ENCODE data around the gene NFIX. TPM values are rescaled to one million over a fixed set of nuclear protein-coding genes. Genes with fewer than 3 reads are reported as not detected.
A peak's percentile ranks its signal among the peaks of the same experiment; 100 is the strongest.

The NFIX gene
- polyA plus RNA-seq, 1 donor (not counting 4 experiments of a cell fraction or from before 2014, with no cell fraction given) = 5.2 TPM

- no peaks in the 10 kb centered on the region for H3K79me2 ChIP-seq (ENCODE audit: control insufficient read depth, insufficient read depth, low read length)
- H3K4me2 ChIP-seq (ENCODE audit: control insufficient read depth, extremely low read depth, insufficient read depth, low read depth, low read length) = no peak overlapping the region
- H3K27me3 ChIP-seq (ENCODE audit: control insufficient read depth, extremely low read depth, insufficient read depth, low read length) = no peaks in the 10 kb centered on the region
- no peak overlapping the region for H3K4me3 ChIP-seq (ENCODE audit: control insufficient read depth in 2 of 3, extremely low read depth in 1 of 3, insufficient read depth in 2 of 3, low read depth in 1 of 3, low read length in 3 of 3)
- no peaks in the 10 kb centered on the region for H4K20me1 ChIP-seq (ENCODE audit: control insufficient read depth, extremely low read depth, insufficient read depth, low read length)
- no peaks in the 10 kb centered on the region for H3K9me3 ChIP-seq (ENCODE audit: control insufficient read depth, low read depth, low read length)
- TF ChIP-seq EZH2 (IDR thresholded peaks at IDR 0.05; ENCODE audit: low read length) (no peak), CTCF (optimal IDR thresholded peaks at IDR 0.05 in 1 of 3, IDR thresholded peaks at IDR 0.05 in 1 of 3, conservative IDR thresholded peaks at IDR 0.05 in 1 of 3; ENCODE audit: extremely low read depth in 1 of 3, insufficient read depth in 2 of 3, low read length in 3 of 3) (no peak)
- H3K9me1 ChIP-seq (ENCODE audit: control insufficient read depth, extremely low read depth, insufficient read depth, low read length) = no peaks in the 10 kb centered on the region
- H2AFZ ChIP-seq (ENCODE audit: control insufficient read depth, low read length) = no peak overlapping the region
- H3K4me1 ChIP-seq (ENCODE audit: control insufficient read depth, extremely low read depth, insufficient read depth, low read length) = no peaks in the 10 kb centered on the region
- FAIRE-seq = no peak
- no peak for DNase-seq (ENCODE audit: low read depth, low spot score)
- H3K27ac ChIP-seq (ENCODE audit: control insufficient read depth, insufficient read depth, low read length) = no peak overlapping the region
- H3K36me3 ChIP-seq (ENCODE audit: control insufficient read depth in 2 of 2, extremely low read depth in 1 of 2, insufficient read depth in 2 of 2, low read length in 2 of 2) = peaks cover 6% of the 10 kb centered on the region in 2 experiments
- dilution Hi-C loops (cut with MboI; ENCODE audit: extremely low pct_ligation_motif_present, low sequenced_read_pairs) = no loop called here
- no peak overlapping the region for H3K9ac ChIP-seq (ENCODE audit: control insufficient read depth, extremely low read depth, insufficient read depth, low read length)
These were observed 92.7 kb downstream of the NFIX start for GRCh38 chr19:13087795-13088537.

DNA sequence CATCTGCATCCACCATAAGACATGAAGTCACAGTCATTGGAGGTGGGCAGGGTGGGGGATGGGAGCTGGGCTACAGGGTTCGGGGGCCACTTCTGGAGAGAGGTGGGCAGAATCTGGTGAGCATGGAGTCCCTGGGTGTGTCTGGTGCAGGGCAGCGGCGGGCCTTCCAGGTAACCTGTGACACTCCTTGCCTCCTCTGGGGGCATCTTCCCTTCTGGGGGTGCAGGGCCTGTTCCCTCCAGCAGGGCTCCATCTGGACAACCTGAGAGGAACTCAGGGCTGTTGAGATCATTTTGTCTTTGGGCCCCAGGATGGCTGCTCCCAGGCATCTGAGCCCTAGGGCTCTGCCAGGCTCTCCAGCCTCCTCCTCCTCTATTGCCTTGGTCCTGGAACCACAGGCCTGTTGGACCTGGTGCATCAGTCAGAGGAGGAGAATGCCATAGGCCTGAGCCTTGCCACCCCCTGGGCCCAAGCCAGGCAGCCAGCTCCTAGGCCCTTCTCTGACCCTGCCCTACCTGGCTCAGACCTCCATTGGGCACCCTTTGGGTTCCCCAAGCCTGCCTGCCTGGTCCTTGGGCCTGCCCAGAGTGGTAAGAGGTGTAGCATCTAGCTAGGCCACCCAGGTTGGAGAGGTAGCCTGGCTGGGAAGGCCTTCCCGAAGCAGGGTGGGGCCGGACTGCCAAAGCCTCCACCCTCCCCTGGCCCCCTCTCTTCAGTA, 94.0 kb downstream of the NFIX start:
- Histone ChIP-seq H3K27ac (ENCODE audit: control insufficient read depth, insufficient read depth, low read length) (no peak overlapping the region), H3K4me2 (ENCODE audit: control insufficient read depth, extremely low read depth, insufficient read depth, low read depth, low read length) (no peak overlapping the region), H3K4me1 (ENCODE audit: control insufficient read depth, extremely low read depth, insufficient read depth, low read length) (no peaks in the 10 kb centered on the region), H3K9me3 (ENCODE audit: control insufficient read depth, low read depth, low read length) (no peaks in the 10 kb centered on the region), H3K4me3 (ENCODE audit: control insufficient read depth in 2 of 3, extremely low read depth in 1 of 3, insufficient read depth in 2 of 3, low read depth in 1 of 3, low read length in 3 of 3) (no peak overlapping the region), H3K9me1 (ENCODE audit: control insufficient read depth, extremely low read depth, insufficient read depth, low read length) (no peaks in the 10 kb centered on the region), H3K79me2 (ENCODE audit: control insufficient read depth, insufficient read depth, low read length) (no peaks in the 10 kb centered on the region), H3K9ac (ENCODE audit: control insufficient read depth, extremely low read depth, insufficient read depth, low read length) (no peak overlapping the region), H4K20me1 (ENCODE audit: control insufficient read depth, extremely low read depth, insufficient read depth, low read length) (no peaks in the 10 kb centered on the region), H3K27me3 (ENCODE audit: control insufficient read depth, extremely low read depth, insufficient read depth, low read length) (no peaks in the 10 kb centered on the region), H2AFZ (ENCODE audit: control insufficient read depth, low read length) (no peak overlapping the region), H3K36me3 (ENCODE audit: control insufficient read depth in 2 of 2, extremely low read depth in 1 of 2, insufficient read depth in 2 of 2, low read length in 2 of 2) (peaks cover 4 to 6% of the 10 kb centered on the region in 2 experiments)
- DNase-seq (ENCODE audit: low read depth, low spot score) = no peak
- TF ChIP-seq CTCF (optimal IDR thresholded peaks at IDR 0.05 in 1 of 3, IDR thresholded peaks at IDR 0.05 in 1 of 3, conservative IDR thresholded peaks at IDR 0.05 in 1 of 3; ENCODE audit: extremely low read depth in 1 of 3, insufficient read depth in 2 of 3, low read length in 3 of 3) (peak; percentile 11 to 76 (median 61)), EZH2 (IDR thresholded peaks at IDR 0.05; ENCODE audit: low read length) (no peak)
- dilution Hi-C loops (cut with MboI; ENCODE audit: extremely low pct_ligation_motif_present, low sequenced_read_pairs) = no loop called here
- no peak for FAIRE-seq
